Muscle of back (tissue), 13 donors: ENCODE data around the gene PER1. TPM values are rescaled to one million over a fixed set of nuclear protein-coding genes. Genes with fewer than 3 reads are reported as not detected.

Source experiments
- DNase-seq, 3 donors: peaks; one replicate each; pipeline versions ENCODE4 v3.0.0 to v3.0.0-alpha.2; 2013
- long read RNA-seq, 9 donors: transcript quantifications; one replicate each; lab custom pipeline, GENCODE V29; 2026
- polyA plus RNA-seq, 10 donors: library from polyadenylated mRNA; unstranded; fragments of 120-200 nt; gene quantifications; one replicate each; pipeline ENCODE4 v1.2.1, GENCODE V29; 2013; ENCODE audit not compliant: insufficient read length in 10 of 10

Gene PER1, protein sequence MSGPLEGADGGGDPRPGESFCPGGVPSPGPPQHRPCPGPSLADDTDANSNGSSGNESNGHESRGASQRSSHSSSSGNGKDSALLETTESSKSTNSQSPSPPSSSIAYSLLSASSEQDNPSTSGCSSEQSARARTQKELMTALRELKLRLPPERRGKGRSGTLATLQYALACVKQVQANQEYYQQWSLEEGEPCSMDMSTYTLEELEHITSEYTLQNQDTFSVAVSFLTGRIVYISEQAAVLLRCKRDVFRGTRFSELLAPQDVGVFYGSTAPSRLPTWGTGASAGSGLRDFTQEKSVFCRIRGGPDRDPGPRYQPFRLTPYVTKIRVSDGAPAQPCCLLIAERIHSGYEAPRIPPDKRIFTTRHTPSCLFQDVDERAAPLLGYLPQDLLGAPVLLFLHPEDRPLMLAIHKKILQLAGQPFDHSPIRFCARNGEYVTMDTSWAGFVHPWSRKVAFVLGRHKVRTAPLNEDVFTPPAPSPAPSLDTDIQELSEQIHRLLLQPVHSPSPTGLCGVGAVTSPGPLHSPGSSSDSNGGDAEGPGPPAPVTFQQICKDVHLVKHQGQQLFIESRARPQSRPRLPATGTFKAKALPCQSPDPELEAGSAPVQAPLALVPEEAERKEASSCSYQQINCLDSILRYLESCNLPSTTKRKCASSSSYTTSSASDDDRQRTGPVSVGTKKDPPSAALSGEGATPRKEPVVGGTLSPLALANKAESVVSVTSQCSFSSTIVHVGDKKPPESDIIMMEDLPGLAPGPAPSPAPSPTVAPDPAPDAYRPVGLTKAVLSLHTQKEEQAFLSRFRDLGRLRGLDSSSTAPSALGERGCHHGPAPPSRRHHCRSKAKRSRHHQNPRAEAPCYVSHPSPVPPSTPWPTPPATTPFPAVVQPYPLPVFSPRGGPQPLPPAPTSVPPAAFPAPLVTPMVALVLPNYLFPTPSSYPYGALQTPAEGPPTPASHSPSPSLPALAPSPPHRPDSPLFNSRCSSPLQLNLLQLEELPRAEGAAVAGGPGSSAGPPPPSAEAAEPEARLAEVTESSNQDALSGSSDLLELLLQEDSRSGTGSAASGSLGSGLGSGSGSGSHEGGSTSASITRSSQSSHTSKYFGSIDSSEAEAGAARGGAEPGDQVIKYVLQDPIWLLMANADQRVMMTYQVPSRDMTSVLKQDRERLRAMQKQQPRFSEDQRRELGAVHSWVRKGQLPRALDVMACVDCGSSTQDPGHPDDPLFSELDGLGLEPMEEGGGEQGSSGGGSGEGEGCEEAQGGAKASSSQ (N-terminal part only)
- 10 to 100 TPM; 31.8 to 90.5 (median 56.4) TPM for polyA plus RNA-seq
- long read RNA-seq, donor 1, partial matches to known transcripts = 0 of 8 reads
- long read RNA-seq, donor 1, other reads (novel, unspliced or antisense) = 0 of 8 reads
- long read RNA-seq, donor 2, partial matches to known transcripts = 0 of 3 reads
- long read RNA-seq, donor 2, other reads (novel, unspliced or antisense) = 0 of 3 reads
- long read RNA-seq, donor 3 = 0 reads
- long read RNA-seq, donor 4, full-length matches to known transcripts = 6 of 6 reads
- long read RNA-seq, donor 4, partial matches to known transcripts = 0 of 6 reads
- long read RNA-seq, donor 4, other reads (novel, unspliced or antisense) = 0 of 6 reads
- long read RNA-seq, donor 5, transcript PER1-219 (3 exons, 461 nt) = minor isoform, 6 of 45 reads
- long read RNA-seq, donor 5, transcript PER1-207 (2 exons, 540 nt) = major isoform, 8 of 45 reads
- long read RNA-seq, donor 5, partial matches to known transcripts = 26 of 45 reads
- long read RNA-seq, donor 5, other reads (novel, unspliced or antisense) = 0 of 45 reads
- long read RNA-seq, donor 6, partial matches to known transcripts = 0 of 6 reads
- long read RNA-seq, donor 6, other reads (novel, unspliced or antisense) = 0 of 6 reads
- long read RNA-seq, donor 7, transcript PER1-219 (3 exons, 461 nt) = major isoform, 5 of 8 reads
- long read RNA-seq, donor 7, partial matches to known transcripts = 0 of 8 reads
- long read RNA-seq, donor 7, other reads (novel, unspliced or antisense) = 0 of 8 reads
- long read RNA-seq, donor 8, partial matches to known transcripts = 0 of 2 reads
- long read RNA-seq, donor 8, other reads (novel, unspliced or antisense) = 0 of 2 reads
- long read RNA-seq, donor 9, partial matches to known transcripts = 0 of 5 reads
- long read RNA-seq, donor 9, other reads (novel, unspliced or antisense) = 0 of 5 reads

DNA sequence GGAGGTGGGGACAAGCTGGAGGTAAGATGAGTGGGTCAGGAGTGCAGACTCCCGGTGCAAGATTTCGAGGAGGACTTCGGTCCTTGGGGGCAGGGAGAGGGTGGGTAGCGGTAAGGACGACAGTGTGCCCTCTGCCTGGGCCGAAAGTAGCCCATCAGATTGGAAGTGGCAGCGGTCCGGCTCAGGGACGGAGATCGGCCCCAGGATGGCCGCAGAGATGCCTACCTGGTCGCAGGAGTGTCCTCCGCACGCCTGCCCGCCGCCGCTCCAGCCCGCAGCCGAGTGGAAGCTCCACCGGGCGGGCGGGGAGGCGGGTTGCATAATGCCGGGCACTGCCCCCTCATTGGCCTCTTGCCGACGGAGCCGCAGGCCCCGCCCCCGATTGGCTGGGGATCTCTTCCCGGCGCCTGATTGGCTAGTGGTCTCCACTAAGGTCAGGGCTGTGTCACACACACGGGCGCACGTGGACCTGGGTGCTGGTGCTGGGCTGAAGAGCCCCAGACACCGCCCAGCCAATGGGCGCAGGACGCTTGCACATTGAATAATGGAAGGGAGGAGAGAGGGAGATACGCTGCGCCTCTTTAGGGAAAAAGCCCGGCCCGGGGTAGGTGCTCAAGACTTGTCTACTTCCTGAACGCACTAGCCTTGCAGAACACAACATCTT, at the start of gene PER1:
TSS of gene PER1 (minus strand) at position 293 of the 664 bp plus-strand sequence. CDS start 1,698 bp downstream, outside the sequence.
- DNase-seq = peak; percentile 90 to 95 (median 90)

GRCh38 chr17:8192070-8192815, 40.0 kb upstream of the PER1 start:
- DNase-seq = peak; percentile 91 to 95 (median 92)

DNA sequence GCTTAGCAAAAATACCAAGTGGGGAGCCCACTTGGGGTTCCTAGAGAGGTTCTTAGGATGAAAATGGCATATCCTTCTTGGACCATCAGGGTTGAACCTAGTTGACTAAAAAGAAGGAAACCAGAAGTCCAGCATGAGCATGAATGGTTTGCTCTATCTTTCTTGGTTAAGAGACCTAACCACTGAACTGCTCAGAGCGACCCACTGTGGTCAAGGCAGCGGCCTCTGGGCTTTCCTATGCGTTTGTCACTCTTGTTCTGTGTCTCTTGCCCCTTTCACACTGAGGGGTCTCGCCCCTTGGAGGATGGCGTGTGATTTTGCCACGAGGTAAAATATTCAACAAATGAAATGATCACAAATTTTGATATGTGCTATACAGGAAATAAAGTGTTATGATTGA, 38.3 kb upstream of the PER1 start:
- no peak for DNase-seq

- peak; percentile 97 to 98 (median 98) for DNase-seq
Observed at GRCh38 chr17:8189711-8190477, 37.7 kb upstream of the PER1 start, which contains the start of gene BORCS6. TSS of gene BORCS6 (minus strand) at chr17:8190180. CDS start at chr17:8190140, 40 bp downstream.

GRCh38 chr17:8189041-8189710, 37.0 kb upstream of the PER1 start:
- peak in 1 of 3 donors; percentile 59 for DNase-seq

GRCh38 chr17:8188263-8188839, 36.1 kb upstream of the PER1 start:
- no peak for DNase-seq

GRCh38 chr17:8187517-8188262, 35.5 kb upstream of the PER1 start:
- peak; percentile 98 for DNase-seq

- DNase-seq = peak; percentile 96 to 97 (median 96)
Observed at GRCh38 chr17:8186787-8187516, 34.7 kb upstream of the PER1 start.

GRCh38 chr17:8186446-8186786, 34.2 kb upstream of the PER1 start:
- DNase-seq = no peak

DNA sequence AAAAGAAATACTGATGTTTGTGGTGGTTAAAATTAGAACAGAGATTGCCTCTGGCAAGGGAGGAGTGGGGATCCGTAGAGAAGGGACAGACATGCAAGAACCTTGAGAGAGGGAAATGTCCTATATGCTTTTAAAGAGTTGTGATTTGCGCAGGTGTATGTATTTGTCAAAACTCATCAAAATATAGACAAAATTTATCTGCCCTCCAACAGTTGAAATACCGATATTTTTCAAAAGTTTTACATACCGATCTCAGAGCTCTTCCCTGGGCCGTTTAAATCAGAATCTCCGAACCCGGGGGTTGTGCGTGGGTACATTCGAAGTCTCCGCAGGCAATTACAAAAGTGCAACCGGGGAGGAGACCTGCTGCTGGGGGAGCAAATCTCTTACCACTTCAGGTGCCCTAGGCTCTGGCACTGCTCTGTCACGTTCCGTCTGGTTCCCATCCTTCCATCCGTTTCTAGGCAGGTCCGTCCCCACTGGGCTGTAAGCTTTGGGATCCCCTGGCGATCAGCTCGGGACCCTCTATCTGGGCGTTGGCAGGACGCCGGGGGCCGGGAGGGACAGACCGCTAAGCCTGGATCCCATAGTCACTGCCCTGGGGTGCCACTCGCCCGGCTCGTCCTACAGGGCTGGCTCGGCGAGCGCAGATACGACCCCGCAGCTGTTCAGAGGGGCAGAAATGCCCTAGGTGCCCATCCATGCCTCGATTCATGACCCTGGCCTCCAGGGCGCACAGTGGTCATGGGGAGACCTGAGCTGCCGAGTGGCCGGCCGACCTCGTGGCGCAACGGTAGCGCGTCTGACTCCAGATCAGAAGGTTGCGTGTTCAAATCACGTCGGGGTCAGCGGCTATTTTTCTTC, 33.6 kb upstream of the PER1 start:
- DNase-seq = peak; percentile 80 to 94 (median 89)

GRCh38 chr17:8176998-8177731, 25.0 kb upstream of the PER1 start:
- no peak for DNase-seq

DNA sequence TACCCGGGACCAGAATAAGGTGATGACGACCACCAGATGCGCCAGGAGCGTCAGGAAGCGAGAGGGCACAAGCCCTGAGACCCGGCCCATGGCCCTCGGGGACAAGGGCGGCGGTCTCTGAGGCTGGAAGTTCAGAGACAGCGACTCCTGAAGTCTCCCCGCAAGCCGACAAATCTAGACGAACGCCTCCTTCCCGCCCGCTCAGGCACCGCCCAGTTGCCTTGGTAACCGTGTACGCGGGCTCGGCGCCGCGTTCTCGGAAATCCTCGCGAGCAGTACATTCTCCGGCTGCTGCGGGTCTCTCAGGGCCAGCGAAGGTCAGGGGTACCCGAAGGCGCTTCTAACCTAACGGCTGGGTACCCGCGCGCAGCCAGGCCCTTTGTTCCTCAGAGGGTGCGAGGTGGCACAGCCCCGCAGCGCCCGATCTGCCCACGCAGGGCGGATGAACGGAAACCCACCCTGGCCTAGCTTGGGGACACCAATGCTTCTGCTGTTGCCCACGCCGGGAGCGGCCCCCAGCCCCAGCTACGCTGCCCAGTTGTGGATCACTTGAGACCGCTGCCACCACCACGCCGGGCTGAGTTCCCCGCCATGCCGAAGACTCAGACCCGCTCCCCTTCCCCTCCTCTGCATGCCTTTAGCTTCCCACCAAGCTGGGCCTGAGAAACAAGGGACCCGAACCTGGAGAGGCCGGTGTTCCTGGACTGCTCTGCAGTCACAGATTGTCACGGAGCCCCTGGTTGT, 24.2 kb upstream of the PER1 start, which contains the start of gene TMEM107:
TSS of gene TMEM107 (minus strand) at position 184 of the 744 bp plus-strand sequence. CDS start at position 90, 94 bp downstream.
- DNase-seq = peak; percentile 83 to 97 (median 94)
